ENCODE data around the gene TBC1D17. TPM values are rescaled to one million over a fixed set of nuclear protein-coding genes. Genes with fewer than 3 reads are reported as not detected.

TBC1D17 gene
- total RNA-seq, 1 donor from 2014 or later, result 35.6 TPM

- DNase-seq (ENCODE audit: extremely low read depth, low read depth, low spot score), result no peak
These were observed 17.0 kb upstream of the TBC1D17 start for GRCh38 chr19:49860336-49861102.

- DNase-seq (ENCODE audit: extremely low read depth, low read depth, low spot score), result no peak
These were observed 16.4 kb upstream of the TBC1D17 start for GRCh38 chr19:49861107-49861506.

GRCh38 chr19:49861541-49862378 is 15.7 kb upstream of the TBC1D17 start:
- DNase-seq (ENCODE audit: extremely low read depth, low read depth, low spot score), result no peak

GRCh38 chr19:49862391-49863253 is 14.9 kb upstream of the TBC1D17 start:
- no peak for DNase-seq (ENCODE audit: extremely low read depth, low read depth, low spot score)

- no peak for DNase-seq (ENCODE audit: extremely low read depth, low read depth, low spot score)
These were observed 14.1 kb upstream of the TBC1D17 start for GRCh38 chr19:49863254-49863934.

GRCh38 chr19:49863935-49864320 is 13.6 kb upstream of the TBC1D17 start:
- no peak for DNase-seq (ENCODE audit: extremely low read depth, low read depth, low spot score)

GRCh38 chr19:49864890-49865289 is 12.6 kb upstream of the TBC1D17 start:
- no peak for DNase-seq (ENCODE audit: extremely low read depth, low read depth, low spot score)

- no peak for DNase-seq (ENCODE audit: extremely low read depth, low read depth, low spot score)
These were observed 10.3 kb upstream of the TBC1D17 start, which contains the start of gene PNKP for GRCh38 chr19:49866933-49867782. Gene PNKP (minus strand): TSS chr19:49867576. CDS start chr19:49867204, 372 bp downstream.

GRCh38 chr19:49869009-49869483 is 8.5 kb upstream of the TBC1D17 start:
- DNase-seq (ENCODE audit: extremely low read depth, low read depth, low spot score), result no peak

GRCh38 chr19:49869484-49870308 is 7.8 kb upstream of the TBC1D17 start:
- peak; percentile 99 for DNase-seq (ENCODE audit: extremely low read depth, low read depth, low spot score)

GRCh38 chr19:49870309-49870901 is 7.1 kb upstream of the TBC1D17 start:
- DNase-seq (ENCODE audit: extremely low read depth, low read depth, low spot score), result no peak

GRCh38 chr19:49871349-49871985 is 6.0 kb upstream of the TBC1D17 start:
- DNase-seq (ENCODE audit: extremely low read depth, low read depth, low spot score), result no peak

- DNase-seq (ENCODE audit: extremely low read depth, low read depth, low spot score), result no peak
These were observed 5.0 kb upstream of the TBC1D17 start for GRCh38 chr19:49872245-49873128.

GRCh38 chr19:49873129-49873521 is 4.4 kb upstream of the TBC1D17 start:
- DNase-seq (ENCODE audit: extremely low read depth, low read depth, low spot score), result no peak

GRCh38 chr19:49873834-49874233 is 3.7 kb upstream of the TBC1D17 start:
- DNase-seq (ENCODE audit: extremely low read depth, low read depth, low spot score), result no peak

GRCh38 chr19:49874503-49875157 is 2.9 kb upstream of the TBC1D17 start:
- DNase-seq (ENCODE audit: extremely low read depth, low read depth, low spot score), result no peak

All from glomerular endothelial cell (primary cell).